AG09319 (cell line): ENCODE measurements around the gene ARHGEF10L.

ENCODE experiments used
- DNase-seq: peaks from one replicate; pipeline ENCODE4 v3.0.0-alpha.2; 2010; ENCODE audit warnings: low read depth; ENCODE audit errors: extremely low read depth
- CTCF ChIP-seq: IDR thresholded peaks from 2 replicates; pipeline ENCODE4 v1.5.1; 2011; ENCODE audit warnings: low read depth, mild to moderate bottlenecking, inconsistent platforms, low read length, moderate library complexity

Gene ARHGEF10L

GRCh38 chr1:17721444-17721843, 181.9 kb downstream of the ARHGEF10L start:
- no peak for DNase-seq
- TF ChIP-seq CTCF = no peak

DNA sequence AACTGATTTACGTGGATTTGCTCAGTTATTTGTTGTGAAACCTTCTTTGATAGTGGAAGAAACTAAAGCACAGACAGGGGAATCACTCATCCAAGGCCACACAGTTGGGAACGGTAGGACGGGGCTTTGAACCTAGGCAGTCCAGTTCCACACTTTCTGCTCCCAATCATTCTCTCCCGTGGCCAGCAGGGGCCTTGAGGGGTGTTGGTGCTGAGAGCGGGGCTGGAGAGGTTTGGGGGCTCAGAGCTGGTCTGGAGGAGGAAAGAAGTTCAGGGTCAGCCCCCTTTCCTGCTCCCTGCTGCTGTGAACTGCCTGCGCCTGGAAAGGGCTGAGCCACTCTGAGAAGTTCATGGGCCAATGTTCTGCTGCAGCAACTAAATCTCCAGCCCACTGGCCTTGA, 184.2 kb downstream of the ARHGEF10L start:
- no peak; the same call in none of the 2 replicates for TF ChIP-seq CTCF
- DNase-seq = no peak

DNA sequence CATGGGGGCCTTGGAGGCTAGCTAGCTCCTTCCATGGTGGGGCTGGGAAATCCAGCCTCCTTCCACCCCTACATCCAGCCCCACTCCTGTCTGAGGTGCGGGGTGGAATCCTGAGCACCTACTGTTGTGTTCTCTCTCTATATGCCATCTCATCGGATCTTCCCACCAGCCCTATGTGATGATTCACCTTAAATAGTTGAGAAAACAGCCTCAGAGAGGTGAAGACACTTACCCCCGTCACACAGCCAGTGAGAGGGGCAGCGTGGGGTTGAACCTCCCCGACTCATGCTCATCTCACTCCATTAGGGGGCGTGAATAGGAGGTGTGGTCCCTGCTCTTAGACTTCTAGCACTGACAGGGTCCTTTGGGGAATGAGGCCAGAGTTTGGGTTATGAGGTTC, 184.7 kb downstream of the ARHGEF10L start:
- DNase-seq = no peak
- no peak for TF ChIP-seq CTCF

DNA sequence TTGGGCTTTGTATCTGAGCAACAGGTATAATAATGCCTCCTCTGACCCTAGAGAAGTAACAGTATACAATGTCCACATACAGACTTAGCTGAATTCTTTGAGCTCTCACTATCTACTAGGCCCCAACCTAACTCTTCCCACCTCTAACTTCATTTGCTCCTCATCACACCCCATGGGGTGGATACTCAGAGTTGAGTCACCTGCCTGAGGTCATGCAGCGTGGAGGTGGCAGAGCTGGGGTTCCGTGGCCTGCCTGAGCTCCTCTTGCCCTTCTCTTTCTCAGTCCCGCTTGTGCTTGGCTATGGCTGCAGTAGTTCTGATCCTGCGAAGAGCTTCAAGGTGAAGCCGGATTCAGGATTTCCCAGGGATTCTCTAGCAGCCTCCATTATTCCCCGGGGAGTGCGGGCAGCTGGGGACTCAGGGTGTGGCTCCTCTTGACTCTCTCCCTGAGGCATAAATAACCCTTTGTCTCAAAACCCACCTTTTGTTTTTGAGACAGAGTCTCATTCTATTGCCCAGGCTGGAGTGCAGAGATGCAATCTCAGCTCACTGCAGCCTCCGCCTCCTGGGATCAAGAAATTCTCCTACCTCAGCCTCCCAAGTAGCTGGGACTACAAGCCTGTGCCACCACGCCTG, 185.7 kb downstream of the ARHGEF10L start:
- no peak for TF ChIP-seq CTCF

GRCh38 chr1:17725811-17726582, 186.5 kb downstream of the ARHGEF10L start:
- no peak for TF ChIP-seq CTCF
- DNase-seq = no peak

More for the DNA sequence above, 185.7 kb downstream of the ARHGEF10L start:
- DNase-seq = no peak

GRCh38 chr1:17728123-17728712, 188.7 kb downstream of the ARHGEF10L start:
- no peak for DNase-seq
- TF ChIP-seq CTCF = no peak

DNA sequence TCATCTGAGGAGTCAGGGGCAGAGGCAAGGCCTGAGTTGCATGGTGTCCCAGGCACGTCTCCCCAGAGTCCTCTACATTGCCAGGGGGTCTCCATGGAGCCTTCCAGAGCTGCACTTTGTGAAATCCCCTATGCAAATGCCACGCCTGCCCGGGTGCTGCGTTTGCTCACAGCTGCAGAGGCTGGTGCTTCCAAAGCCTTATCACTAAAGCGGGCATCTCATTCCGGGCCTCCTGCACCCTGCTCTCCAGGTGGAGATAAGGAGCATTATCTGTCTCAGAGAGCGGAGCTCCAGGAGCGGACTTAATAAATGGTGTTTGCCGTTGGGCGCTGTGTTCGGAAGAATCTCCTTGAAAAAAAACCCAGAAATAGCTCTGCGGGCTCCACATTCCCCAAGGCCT, 189.8 kb downstream of the ARHGEF10L start:
- TF ChIP-seq CTCF = no peak
- DNase-seq = no peak
